Heart right ventricle (tissue), 16 donors: ENCODE data around the gene ITGBL1. TPM values are rescaled to one million over a fixed set of nuclear protein-coding genes. Genes with fewer than 3 reads are reported as not detected.

Source experiments
- ATAC-seq, 8 donors: fragments of 200-7000 bp; cut with Tn5 transposase; one replicate each; pipeline ENCODE4 v1.9.1; 2020; ENCODE audit warnings: mild to moderate bottlenecking in 8 of 8, moderate library complexity in 8 of 8, moderate number of reproducible peaks in 1 of 8
- DNase-seq, 2 donors: peaks; one replicate each; pipeline ENCODE4 v3.0.0-alpha.2; 2020
- H3K27ac ChIP-seq, 10 donors: fragments of 200-600 bp; sonication (generic) in 2 of 10; one replicate each; pipeline versions ENCODE4 v1.5.0 to v1.8.0; 2020 to 2022; ENCODE audit warnings: mild to moderate bottlenecking in 3 of 10
- H3K27me3 ChIP-seq, 7 donors: fragments of 200-600 bp; one replicate each; pipeline ENCODE4 v1.8.0; 2021 to 2022; ENCODE audit warnings: mild to moderate bottlenecking in 2 of 7
- H3K36me3 ChIP-seq, 9 donors: fragments of 200-600 bp; sonication (generic) in 1 of 9; one replicate each; pipeline versions ENCODE4 v1.5.0 to v1.8.0; 2020 to 2022; ENCODE audit warnings: mild to moderate bottlenecking in 2 of 9
- H3K4me1 ChIP-seq, 9 donors: fragments of 200-600 bp; sonication (generic) in 1 of 9; one replicate each; pipeline versions ENCODE4 v1.5.0 to v1.8.0; 2020 to 2022; ENCODE audit warnings: mild to moderate bottlenecking in 4 of 9
- H3K4me3 ChIP-seq, 10 donors: fragments of 200-600 bp; sonication (generic) in 2 of 10; one replicate each; pipeline versions ENCODE4 v1.5.0 to v1.8.0; 2020 to 2022; ENCODE audit warnings: mild to moderate bottlenecking in 7 of 10, moderate library complexity in 2 of 10
- H3K9me3 ChIP-seq, 11 donors: fragments of 200-600 bp in 10 of 11; sonication (generic) in 2 of 11; one replicate each; pipeline versions ENCODE4 v1.5.0 to v1.8.0; 2013 to 2022; ENCODE audit warnings: mild to moderate bottlenecking in 2 of 11, control low read depth in 1 of 11, moderate library complexity in 1 of 11
- CTCF ChIP-seq, 9 donors: fragments of 200-600 bp; sonication (generic) in 2 of 9; IDR thresholded peaks; one replicate each; pipeline versions ENCODE4 v1.5.0 to v1.8.0; 2021 to 2022; ENCODE audit warnings: antibody characterized with exemption in 9 of 9, mild to moderate bottlenecking in 5 of 9, moderate library complexity in 1 of 9
- WGBS, 2 donors: extraction: QIAGEN DNeasy Blood & Tissue Kit; methylation state at CpG; one replicate each; pipeline ENCODE4 v1.1.7; 2013; ENCODE audit warnings: inconsistent platforms in 1 of 2; 5-methylcytosine and 5-hydroxymethylcytosine counted together
- intact Hi-C, 10 donors: fragments of 100-400 bp; cut with DNase I; formaldehyde crosslinking; loops; one replicate each; pipeline versions ENCODE4 v1.11.1 to v1.14.2; 2022
- polyA plus RNA-seq, 2 donors: library from polyadenylated mRNA; stranded (reverse); fragments of 200-250 nt; gene quantifications; one replicate each; pipeline ENCODE4 v1.2.3, GENCODE V29; 2013
- total RNA-seq, 10 donors: library from RNA; stranded (reverse); fragmentation: NEBNext Ultra II Directional in 3 of 10; extraction: Animal tissue kit (Norgen Biotek cat#: 25700) in 3 of 10; gene quantifications; one replicate each; pipeline versions ENCODE4 v1.2.1 to v1.2.4, GENCODE V29; 2021 to 2023
- donor health status: Arrhythmogenic right ventricular cardiomyopathy.
- donor health status: ischemic (EF 13 %, LVEDD 7.1; RV severe dilation, severe dysfunction).
- donor health status: healthy with polysubstance abuse.
- donor health status: DM: no; HTN: yes; CAD: no.
- donor health status: DM: no; HTN: no; CAD: no.
- donor health status: ischemic (EF 25% LVEDD 6.9; RV normal size, moderate dysfunction).
- donor health status: ischemic (EF 25% LVEDD 5.7; RV mildly dilated, moderate dysfunction).
- donor health status: healthy.
- donor health status: DM: yes; HTN: yes; CAD: no.
- donor health status: Ischemic cardiomyopathy.
- donor health status: ischemic (EF 35%, LVEDD 5.7; RV mildly dilated, moderate dysfunction).
- donor health status: nonischemic (EF 11% LVEDD 7.7; RV severe dilation, severe dysfunction).
- donor health status: DM: yes; HTN: yes; CAD: no.
- donor health status: PGD.
- donor health status: ischemic (EF 29% LVEDD 5.4; RV normal size, mild dysfunction).
- donor health status: nonischemic (EF 23%, LVEDD 6.1; RV moderate dilation, normal function).

The ITGBL1 gene
- total and polyA plus RNA-seq, 12 donors: 0.78 to 11.9 (median 4.3) TPM

GRCh38 chr13:101515504-101515903 lies 63.0 kb downstream of the ITGBL1 start:
- Histone ChIP-seq H3K4me3 (no peak overlapping the region), H3K27ac (no peak overlapping the region), H3K27me3 (no peaks in the 10 kb centered on the region), H3K4me1 (peaks cover 0 to 1% (median 0%) of the 10 kb centered on the region in 9 donors), H3K9me3 (peaks cover 0 to 6% (median 0%) of the 10 kb centered on the region in 11 donors), H3K36me3 (no peaks in the 10 kb centered on the region)
- ATAC-seq: no peak
- WGBS, 2 donors: 88 to 89% methylated on average over 3 of the region's 3 CpGs
- TF ChIP-seq CTCF (IDR thresholded peaks at IDR 0.05): no peak
- intact Hi-C loops: loop anchor here in 7 of 10 donors (2.0 to 10.0 kb wide), 7 partner anchors 109 to 1039 kb away; no protein-coding TSS in a partner anchor
- DNase-seq: no peak

- Histone ChIP-seq H3K27ac (no peak overlapping the region), H3K4me1 (peaks cover 0 to 7% (median 0%) of the 10 kb centered on the region in 9 donors), H3K36me3 (no peaks in the 10 kb centered on the region), H3K27me3 (no peaks in the 10 kb centered on the region), H3K9me3 (no peaks in the 10 kb centered on the region), H3K4me3 (no peak overlapping the region)
- 77 to 83% methylated on average over 2 of the region's 2 CpGs for WGBS, 2 donors
- TF ChIP-seq CTCF (IDR thresholded peaks at IDR 0.05): no peak
- DNase-seq (no peak), ATAC-seq (no peak)
- intact Hi-C loops: loop anchor here in 6 of 10 donors (5.0 to 10.0 kb wide), 5 partner anchors 109 to 1039 kb away; no protein-coding TSS in a partner anchor
These were observed 63.8 kb downstream of the ITGBL1 start for GRCh38 chr13:101516262-101516661.

- H3K27me3 ChIP-seq: no peaks in the 10 kb centered on the region
- DNase-seq (no peak), ATAC-seq (no peak)
- no peaks in the 10 kb centered on the region for H3K9me3 ChIP-seq
- no peak for TF ChIP-seq CTCF (IDR thresholded peaks at IDR 0.05)
- H3K4me3 ChIP-seq: no peak overlapping the region
- peak overlapping the region in 1 of 10 donors; percentile 20 for H3K27ac ChIP-seq
- H3K4me1 ChIP-seq: peaks cover 0 to 10% (median 0%) of the 10 kb centered on the region in 9 donors
- H3K36me3 ChIP-seq: no peaks in the 10 kb centered on the region
- intact Hi-C loops: loop anchor here in 1 of 10 donors (10.0 kb wide), 1 partner anchor 1034 kb away; no protein-coding TSS in a partner anchor
- 65 to 73% methylated on average over 4 of the region's 4 CpGs for WGBS, 2 donors
These were observed 68.2 kb downstream of the ITGBL1 start for GRCh38 chr13:101520672-101521071.

DNA sequence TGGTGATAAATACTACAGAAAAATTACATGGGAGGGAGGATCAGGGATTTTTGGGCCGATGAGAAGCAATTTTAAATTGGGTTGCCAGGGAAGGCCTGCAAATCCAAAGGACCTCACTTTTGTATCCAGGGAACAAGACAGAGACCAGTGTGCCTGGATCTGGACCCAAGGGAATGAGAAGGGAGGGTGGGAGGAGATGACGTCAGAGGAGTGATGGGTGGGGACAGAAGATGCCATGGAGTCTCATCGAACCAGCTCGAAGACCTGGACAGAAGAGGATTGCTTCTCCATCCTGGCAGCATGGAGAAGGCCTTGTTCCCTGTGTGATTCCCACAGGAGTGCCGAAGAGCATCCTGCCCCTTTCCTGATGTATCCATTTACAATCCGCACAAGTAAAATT lies 68.9 kb downstream of the ITGBL1 start:
- H3K36me3 ChIP-seq: no peaks in the 10 kb centered on the region
- H3K4me1 ChIP-seq: peaks cover 0 to 10% (median 0%) of the 10 kb centered on the region in 9 donors
- DNase-seq: no peak
- no peaks in the 10 kb centered on the region for H3K27me3 ChIP-seq
- H3K9me3 ChIP-seq: no peaks in the 10 kb centered on the region
- ATAC-seq: no peak
- TF ChIP-seq CTCF (IDR thresholded peaks at IDR 0.05): no peak
- no peak overlapping the region for H3K4me3 ChIP-seq
- 70 to 83% methylated on average over 6 of the region's 6 CpGs for WGBS, 2 donors
- intact Hi-C loops: loop anchor here in 1 of 10 donors (10.0 kb wide), 1 partner anchor 1033 kb away; no protein-coding TSS in a partner anchor
- H3K27ac ChIP-seq: peak overlapping the region in 1 of 10 donors; percentile 20
